Heart left ventricle (tissue), 13 donors: ENCODE measurements around the gene NIFK.

Source experiments
- CTCF ChIP-seq, 12 donors: fragments of 200-600 bp; sonication (generic) in 4 of 12; IDR thresholded peaks; one replicate each; pipeline versions ENCODE4 v1.5.0 to v1.8.0; 2018 to 2022; ENCODE audit warnings: antibody characterized with exemption in 12 of 12, mild to moderate bottlenecking in 5 of 12
- POLR2A ChIP-seq, 2 donors: fragments of 450-650 bp; IDR thresholded peaks; one replicate each; pipeline ENCODE4 v1.6.1; 2017; ENCODE audit warnings: antibody characterized with exemption in 2 of 2, mild to moderate bottlenecking in 2 of 2, moderate library complexity in 2 of 2
- donor health status: ischemic (EF 13 %, LVEDD 7.1; RV severe dilation, severe dysfunction).
- donor health status: DM: no; HTN: yes; CAD: no.
- donor health status: DM: no; HTN: no; CAD: no.
- donor health status: ischemic (EF 25% LVEDD 6.9; RV normal size, moderate dysfunction).
- donor health status: ischemic (EF 25% LVEDD 5.7; RV mildly dilated, moderate dysfunction).
- donor health status: ischemic (EF 35%, LVEDD 5.7; RV mildly dilated, moderate dysfunction).
- donor health status: nonischemic (EF 11% LVEDD 7.7; RV severe dilation, severe dysfunction).
- donor health status: DM: yes; HTN: yes; CAD: no.
- donor health status: PGD.
- donor health status: ischemic (EF 29% LVEDD 5.4; RV normal size, mild dysfunction).
- donor health status: nonischemic (EF 23%, LVEDD 6.1; RV moderate dilation, normal function).

GRCh38 chr2:121748202-121748601, 11.5 kb upstream of the NIFK start:
- TF ChIP-seq CTCF (IDR thresholded peaks at IDR 0.05) (peak in 6 of 12 donors; percentile 13 to 32 (median 21)), POLR2A (IDR thresholded peaks at IDR 0.05) (no peak)
